ENCODE measurements around the gene CCDC187.

DNA sequence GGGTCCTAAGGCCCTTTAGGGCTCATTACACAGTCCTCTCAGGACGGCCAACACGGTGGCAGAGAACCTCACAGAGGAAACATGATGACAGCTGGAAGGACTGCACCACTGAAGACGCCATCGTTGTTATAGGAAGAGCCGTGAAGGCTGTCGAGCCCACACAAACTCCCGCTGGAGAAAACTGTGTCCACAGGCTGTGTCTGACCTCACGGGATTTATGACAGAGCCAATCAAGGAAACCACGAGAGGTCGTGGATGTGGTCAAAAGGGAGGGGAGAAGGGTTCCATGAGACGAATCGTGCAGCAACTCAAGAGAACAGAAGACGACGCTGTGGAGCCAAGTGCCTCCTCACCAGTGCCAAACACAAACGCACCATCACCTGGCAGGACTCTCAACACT, 70.5 kb downstream of the CCDC187 start:
- TF ChIP-seq, protein P1, sequence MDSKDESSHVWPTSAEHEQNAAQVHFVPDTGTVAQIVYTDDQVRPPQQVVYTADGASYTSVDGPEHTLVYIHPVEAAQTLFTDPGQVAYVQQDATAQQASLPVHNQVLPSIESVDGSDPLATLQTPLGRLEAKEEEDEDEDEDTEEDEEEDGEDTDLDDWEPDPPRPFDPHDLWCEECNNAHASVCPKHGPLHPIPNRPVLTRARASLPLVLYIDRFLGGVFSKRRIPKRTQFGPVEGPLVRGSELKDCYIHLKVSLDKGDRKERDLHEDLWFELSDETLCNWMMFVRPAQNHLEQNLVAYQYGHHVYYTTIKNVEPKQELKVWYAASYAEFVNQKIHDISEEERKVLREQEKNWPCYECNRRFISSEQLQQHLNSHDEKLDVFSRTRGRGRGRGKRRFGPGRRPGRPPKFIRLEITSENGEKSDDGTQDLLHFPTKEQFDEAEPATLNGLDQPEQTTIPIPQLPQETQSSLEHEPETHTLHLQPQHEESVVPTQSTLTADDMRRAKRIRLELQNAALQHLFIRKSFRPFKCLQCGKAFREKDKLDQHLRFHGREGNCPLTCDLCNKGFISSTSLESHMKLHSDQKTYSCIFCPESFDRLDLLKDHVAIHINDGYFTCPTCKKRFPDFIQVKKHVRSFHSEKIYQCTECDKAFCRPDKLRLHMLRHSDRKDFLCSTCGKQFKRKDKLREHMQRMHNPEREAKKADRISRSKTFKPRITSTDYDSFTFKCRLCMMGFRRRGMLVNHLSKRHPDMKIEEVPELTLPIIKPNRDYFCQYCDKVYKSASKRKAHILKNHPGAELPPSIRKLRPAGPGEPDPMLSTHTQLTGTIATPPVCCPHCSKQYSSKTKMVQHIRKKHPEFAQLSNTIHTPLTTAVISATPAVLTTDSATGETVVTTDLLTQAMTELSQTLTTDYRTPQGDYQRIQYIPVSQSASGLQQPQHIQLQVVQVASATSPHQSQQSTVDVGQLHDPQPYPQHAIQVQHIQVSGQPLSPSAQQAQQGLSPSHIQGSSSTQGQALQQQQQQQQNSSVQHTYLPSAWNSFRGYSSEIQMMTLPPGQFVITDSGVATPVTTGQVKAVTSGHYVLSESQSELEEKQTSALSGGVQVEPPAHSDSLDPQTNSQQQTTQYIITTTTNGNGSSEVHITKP (CRISPR knock-in tag; IDR thresholded peaks at IDR 0.05; ENCODE audit: low read depth) = no peak
- no peak for TF ChIP-seq NONO (IDR thresholded peaks at IDR 0.05)
- TF ChIP-seq NONO (CRISPR knock-in tag; conservative IDR thresholded peaks at IDR 0.05) = no peak
- no peak for TF ChIP-seq RCOR2 (CRISPR knock-in tag; IDR thresholded peaks at IDR 0.05)
- TF ChIP-seq RAD51 (IDR thresholded peaks at IDR 0.05; ENCODE audit: borderline replicate concordance) = no peak
- no peak for TF ChIP-seq SUZ12 (IDR thresholded peaks at IDR 0.05; ENCODE audit: low read depth, low read length)
- no peak for TF ChIP-seq POLR2AphosphoS5 (IDR thresholded peaks at IDR 0.05; ENCODE audit: low read depth, low read length)
- TF ChIP-seq ZNF34 (CRISPR knock-in tag; IDR thresholded peaks at IDR 0.05; ENCODE audit: borderline replicate concordance) = no peak
- TF ChIP-seq ZNF703 (CRISPR knock-in tag; IDR thresholded peaks at IDR 0.05; ENCODE audit: borderline replicate concordance) = no peak
- no peak for TF ChIP-seq TAF1 (CRISPR knock-in tag; IDR thresholded peaks at IDR 0.05)
- TF ChIP-seq POLR2A (IDR thresholded peaks at IDR 0.05; ENCODE audit: insufficient read depth in 1 of 2, low read depth in 2 of 2, low read length in 2 of 2) = no peak
- no peak for TF ChIP-seq SP5 (CRISPR knock-in tag; IDR thresholded peaks at IDR 0.05; ENCODE audit: borderline replicate concordance, low read depth)
- TF ChIP-seq ADNP (CRISPR knock-in tag; IDR thresholded peaks at IDR 0.05) = no peak
- no peak for TF ChIP-seq ATF1 (CRISPR knock-in tag; IDR thresholded peaks at IDR 0.05)
